CD14-positive monocyte (primary cell): Measurements from ENCODE around the gene NAXE. TPM values are rescaled to one million over a fixed set of nuclear protein-coding genes. Genes with fewer than 3 reads are reported as not detected.

ENCODE experiments used
- DNase-seq, 3 donors: peaks; one replicate each; pipeline ENCODE4 v3.0.0-alpha.2; 2011 to 2022
- H2AFZ ChIP-seq: 2 replicates; pipeline ENCODE4 v1.6.0; 2012; ENCODE audit warnings: mild to moderate bottlenecking, low read depth, low read length, inconsistent platforms; ENCODE audit not compliant: insufficient read depth, poor library complexity, severe bottlenecking
- H3K27ac ChIP-seq, 2 donors: 1 replicate in 1 of 2; 2 replicates in 1 of 2; pipeline ENCODE4 v1.5.1; 2012 to 2013; ENCODE audit warnings: low read length in 2 of 2, control low read depth in 1 of 2, inconsistent platforms in 1 of 2, low read depth in 1 of 2, mild to moderate bottlenecking in 1 of 2
- H3K27me3 ChIP-seq, 2 donors: one replicate each; pipeline versions ENCODE4 v1.6.0 to v1.6.1; 2011 to 2013; ENCODE audit warnings: low read length in 2 of 2; ENCODE audit not compliant: control insufficient read depth in 2 of 2, insufficient read depth in 2 of 2
- H3K36me3 ChIP-seq, 2 donors: replicated peaks in 1 of 2; 1 replicate in 1 of 2; 2 replicates in 1 of 2; pipeline versions ENCODE4 v1.5.1 to v1.6.1; 2012 to 2013; ENCODE audit warnings: low read length in 2 of 2, control low read depth in 1 of 2, inconsistent platforms in 1 of 2, mild to moderate bottlenecking in 1 of 2; ENCODE audit not compliant: insufficient read depth in 2 of 2, control insufficient read depth in 1 of 2
- H3K4me1 ChIP-seq, 2 donors: 1 replicate in 1 of 2; 2 replicates in 1 of 2; pipeline versions ENCODE4 v1.5.1 to v1.6.1; 2012 to 2013; ENCODE audit warnings: low read length in 2 of 2, control low read depth in 1 of 2, inconsistent platforms in 1 of 2, mild to moderate bottlenecking in 1 of 2, moderate library complexity in 1 of 2; ENCODE audit not compliant: insufficient read depth in 2 of 2, control insufficient read depth in 1 of 2
- H3K4me2 ChIP-seq: replicated peaks from 2 replicates; pipeline ENCODE3; 2012; ENCODE audit warnings: low read length, moderate library complexity, mild to moderate bottlenecking; ENCODE audit not compliant: poor library complexity, severe bottlenecking; ENCODE audit errors: extremely low read depth
- H3K4me3 ChIP-seq, 3 experiments: fragments of 200-600 bp in 1 of 3; sonication (generic) in 1 of 3; replicated peaks in 1 of 3; 1 replicate in 2 of 3; 2 replicates in 1 of 3; pipeline ENCODE4 v1.5.1; 2011 to 2013; ENCODE audit warnings: low read length in 3 of 3, mild to moderate bottlenecking in 3 of 3, control low read depth in 2 of 3, low read depth in 2 of 3, inconsistent platforms in 1 of 3, moderate library complexity in 1 of 3
- H3K79me2 ChIP-seq: 2 replicates; pipeline ENCODE4 v1.6.0; 2012; ENCODE audit warnings: mild to moderate bottlenecking, control low read depth, inconsistent platforms, low read length, moderate library complexity; ENCODE audit not compliant: insufficient read depth
- H3K9ac ChIP-seq: 2 replicates; pipeline ENCODE4 v1.6.0; 2017; ENCODE audit warnings: low read length, mild to moderate bottlenecking; ENCODE audit not compliant: insufficient read depth, poor library complexity, severe bottlenecking
- H3K9me3 ChIP-seq, 2 donors: replicated peaks in 1 of 2; 1 replicate in 1 of 2; 2 replicates in 1 of 2; pipeline versions ENCODE4 v1.5.1 to v1.6.1; 2012 to 2013; ENCODE audit warnings: low read length in 2 of 2, control low read depth in 1 of 2; ENCODE audit not compliant: control insufficient read depth in 1 of 2, insufficient read depth in 1 of 2
- H4K20me1 ChIP-seq: 2 replicates; pipeline ENCODE4 v1.6.0; 2012; ENCODE audit warnings: mild to moderate bottlenecking, low read length, control low read depth, moderate library complexity; ENCODE audit not compliant: insufficient read depth
- H3K27ac Mint-ChIP-seq, 7 donors: one replicate each; pipeline ENCODE4 v1.8.0; 2020; ENCODE audit warnings: mild to moderate bottlenecking in 7 of 7, mixed read lengths in 7 of 7, moderate library complexity in 6 of 7, inconsistent platforms in 2 of 7
- H3K27me3 Mint-ChIP-seq, 3 donors: one replicate each; pipeline ENCODE4 v1.8.0; 2021 to 2022; ENCODE audit warnings: low read depth in 3 of 3, mild to moderate bottlenecking in 3 of 3, mixed read lengths in 3 of 3, moderate library complexity in 3 of 3, inconsistent platforms in 1 of 3
- H3K36me3 Mint-ChIP-seq, 2 donors: one replicate each; pipeline ENCODE4 v1.8.0; 2020; ENCODE audit warnings: mixed read lengths in 2 of 2, inconsistent platforms in 1 of 2, mild to moderate bottlenecking in 1 of 2
- H3K4me1 Mint-ChIP-seq: one replicate; pipeline ENCODE4 v1.8.0; 2020; ENCODE audit warnings: mild to moderate bottlenecking, mixed read lengths
- H3K4me3 Mint-ChIP-seq, 2 donors: one replicate each; pipeline ENCODE4 v1.8.0; 2020; ENCODE audit warnings: mild to moderate bottlenecking in 2 of 2, mixed read lengths in 2 of 2, moderate library complexity in 1 of 2
- H3K9me3 Mint-ChIP-seq, 7 donors: one replicate each; pipeline ENCODE4 v1.8.0; 2020 to 2022; ENCODE audit warnings: mixed read lengths in 7 of 7, mild to moderate bottlenecking in 6 of 7, moderate library complexity in 6 of 7, inconsistent platforms in 2 of 7
- WGBS: methylation state at CpG from one replicate; pipeline ENCODE4 v1.1.5; 2013; ENCODE audit warnings: missing lambda C conversion rate; ENCODE audit not compliant: insufficient coverage; 5-methylcytosine and 5-hydroxymethylcytosine counted together
- intact Hi-C, 2 donors: fragments of 100-400 bp; cut with micrococcal nuclease; formaldehyde crosslinking; loops; one replicate each; pipeline versions ENCODE4 v1.15.0 to v1.15.1; 2023
- polyA plus RNA-seq, 3 donors: library from polyadenylated mRNA; depleted of rRNA in 1 of 3; unstranded in 2 of 3; stranded (reverse) in 1 of 3; fragments of 300-500 nt in 2 of 3; fragments of >200 nt in 1 of 3; fragmentation: Illumina TruSeq in 2 of 3; gene quantifications; 1 replicate in 2 of 3; 2 replicates in 1 of 3; pipeline ENCODE4 v1.2.3, GENCODE V29; 2012 to 2021
- TF ChIP-seq, protein P1 (sequence below): fragments of 200-600 bp; IDR thresholded peaks from one replicate; pipeline ENCODE4 v1.8.0; 2022; ENCODE audit warnings: antibody characterized with exemption, mild to moderate bottlenecking

NAXE gene
- polyA plus RNA-seq, 3 donors: 23.7 to 81.7 (median 54.9) TPM

DNA sequence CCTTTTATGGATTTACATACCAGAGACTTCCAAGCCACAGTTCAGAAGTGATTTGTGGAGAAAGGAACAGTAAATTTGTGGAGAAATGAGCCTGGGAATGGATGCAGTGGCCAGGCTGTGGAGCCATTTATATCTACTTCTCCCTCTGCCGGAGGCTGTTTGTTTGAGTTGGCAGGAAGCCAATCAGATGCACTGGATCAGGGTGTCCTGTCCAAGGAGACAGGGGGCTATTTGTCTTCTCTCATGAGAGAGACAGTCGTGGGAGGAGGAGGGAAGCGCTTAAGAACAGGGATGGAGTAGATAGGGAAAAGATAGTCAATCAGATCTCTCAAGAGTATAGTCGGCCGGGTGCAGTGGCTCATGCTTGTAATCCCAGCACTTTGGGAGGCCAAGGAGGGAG, 24.9 kb downstream of the NAXE start:
- H3K27me3 Mint-ChIP-seq: peaks cover 43 to 85% (median 54%) of the 10 kb centered on the region in 3 donors

DNA sequence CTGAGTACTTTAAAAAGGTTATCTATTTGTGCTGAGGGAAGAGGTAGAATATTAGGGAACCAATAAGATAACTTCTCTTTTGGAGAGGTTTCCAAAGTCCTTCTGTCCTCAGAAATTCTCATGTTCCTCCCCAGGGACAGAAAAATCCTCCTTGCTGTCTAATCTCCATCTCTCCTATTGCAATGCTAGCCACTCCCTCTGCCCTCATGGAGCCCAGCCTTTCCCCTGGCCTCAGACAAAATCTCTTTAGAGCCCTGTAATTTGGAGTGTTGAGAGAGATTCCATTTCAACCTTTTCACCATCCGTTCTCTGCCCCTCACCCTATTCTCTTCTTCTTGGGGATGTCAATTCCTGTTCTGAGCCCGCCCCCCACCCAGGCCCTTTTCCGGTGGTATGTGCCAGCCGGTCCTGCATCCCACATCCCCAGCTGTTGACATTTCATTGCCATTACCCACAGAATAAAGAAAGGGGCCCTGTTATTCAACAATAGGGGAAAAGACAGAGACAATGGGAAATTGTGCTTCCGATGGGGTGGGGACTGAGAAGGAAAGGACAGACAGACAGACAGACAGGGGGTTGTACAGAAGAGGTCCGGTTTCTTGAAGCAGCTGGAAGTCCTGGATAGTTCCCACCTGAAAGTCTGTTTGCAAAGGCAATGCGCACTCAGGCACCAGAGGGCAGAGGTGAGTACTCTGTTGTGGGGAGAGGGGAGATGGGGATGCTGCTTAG, 27.4 kb downstream of the NAXE start, which contains the start of gene HAPLN2:
HAPLN2 (plus strand) TSS at position 563 of the 729 bp plus-strand sequence. CDS start 4,076 bp downstream, outside the sequence.
- TF ChIP-seq, protein P1, sequence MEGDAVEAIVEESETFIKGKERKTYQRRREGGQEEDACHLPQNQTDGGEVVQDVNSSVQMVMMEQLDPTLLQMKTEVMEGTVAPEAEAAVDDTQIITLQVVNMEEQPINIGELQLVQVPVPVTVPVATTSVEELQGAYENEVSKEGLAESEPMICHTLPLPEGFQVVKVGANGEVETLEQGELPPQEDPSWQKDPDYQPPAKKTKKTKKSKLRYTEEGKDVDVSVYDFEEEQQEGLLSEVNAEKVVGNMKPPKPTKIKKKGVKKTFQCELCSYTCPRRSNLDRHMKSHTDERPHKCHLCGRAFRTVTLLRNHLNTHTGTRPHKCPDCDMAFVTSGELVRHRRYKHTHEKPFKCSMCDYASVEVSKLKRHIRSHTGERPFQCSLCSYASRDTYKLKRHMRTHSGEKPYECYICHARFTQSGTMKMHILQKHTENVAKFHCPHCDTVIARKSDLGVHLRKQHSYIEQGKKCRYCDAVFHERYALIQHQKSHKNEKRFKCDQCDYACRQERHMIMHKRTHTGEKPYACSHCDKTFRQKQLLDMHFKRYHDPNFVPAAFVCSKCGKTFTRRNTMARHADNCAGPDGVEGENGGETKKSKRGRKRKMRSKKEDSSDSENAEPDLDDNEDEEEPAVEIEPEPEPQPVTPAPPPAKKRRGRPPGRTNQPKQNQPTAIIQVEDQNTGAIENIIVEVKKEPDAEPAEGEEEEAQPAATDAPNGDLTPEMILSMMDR: no peak
- Histone ChIP-seq H3K36me3 (no peaks in the 10 kb centered on the region), H3K4me1 (peaks cover 1 to 5% of the 10 kb centered on the region in 2 donors), H3K4me3 (no peak within 1 kb of the TSS), H3K27me3 (peaks cover 41 to 69% of the 10 kb centered on the region in 2 donors), H3K4me2 (no peak within 1 kb of the TSS), H3K27ac (no peak within 1 kb of the TSS), H3K9ac (no peak within 1 kb of the TSS), H3K79me2 (no peaks in the 10 kb centered on the region), H2AFZ (no peak within 1 kb of the TSS), H4K20me1 (no peaks in the 10 kb centered on the region), H3K9me3 (peaks cover 0 to 8% of the 10 kb centered on the region in 2 donors)
- Mint-ChIP-seq H3K27ac (no peak within 1 kb of the TSS), H3K36me3 (no peaks in the 10 kb centered on the region), H3K4me3 (peak within 1 kb of the TSS in 1 of 2 donors; percentile 62), H3K4me1 (peaks cover 1% of the 10 kb centered on the region), H3K9me3 (peaks cover 0 to 15% (median 0%) of the 10 kb centered on the region in 7 donors), H3K27me3 (peaks cover 62 to 92% (median 70%) of the 10 kb centered on the region in 3 donors)
- DNase-seq: no peak
- intact Hi-C loops: no loop called here
- 3% methylated on average over 3 of the region's 7 CpGs for WGBS

More for the DNA sequence above, 24.9 kb downstream of the NAXE start:
- TF ChIP-seq, protein P1: no peak
- Mint-ChIP-seq H3K9me3 (peaks cover 0 to 7% (median 0%) of the 10 kb centered on the region in 7 donors), H3K36me3 (no peaks in the 10 kb centered on the region), H3K4me1 (peaks cover 6% of the 10 kb centered on the region), H3K4me3 (peak overlapping the region in 1 of 2 donors; percentile 62), H3K27ac (no peak overlapping the region)
- intact Hi-C loops: no loop called here
- H3K4me3 ChIP-seq: no peak overlapping the region
- H3K79me2 ChIP-seq: no peaks in the 10 kb centered on the region
- H4K20me1 ChIP-seq: no peaks in the 10 kb centered on the region
- no peak overlapping the region for H2AFZ ChIP-seq
- H3K27ac ChIP-seq: no peak overlapping the region
- peaks cover 26 to 51% of the 10 kb centered on the region in 2 donors for H3K27me3 ChIP-seq
- no peak for DNase-seq
- no peaks in the 10 kb centered on the region for H3K4me1 ChIP-seq
- H3K4me2 ChIP-seq: no peak overlapping the region
- WGBS: 47% methylated on average over 2 of the region's 5 CpGs
- no peaks in the 10 kb centered on the region for H3K9me3 ChIP-seq
- H3K9ac ChIP-seq: no peak overlapping the region
- H3K36me3 ChIP-seq: no peaks in the 10 kb centered on the region
